Activated naive CD4-positive, alpha-beta T cell treated with anti-CD3 and anti-CD28 coated beads, Interleukin-2, amount 10 ng/mL, durations not matched to agents 7 days and 5 days (primary cell): ENCODE data around the gene ANXA11.
"Not testable (repeated sequence)": the region's sequence is repeated elsewhere in the genome, so short reads cannot be mapped to it uniquely, and the experiment has no call there.

ENCODE experiments used
- CTCF ChIA-PET: fragments of 350-600 bp; sonication (Branson Sonifier 250); formaldehyde crosslinking; loops from one replicate; lab custom pipeline; 2021; ENCODE audit warnings: antibody characterized with exemption; lab: Charles Lee
- DNase-seq: peaks from one replicate; pipeline ENCODE4 v3.0.0-alpha.2; 2020
- H3K27ac Mint-ChIP-seq: one replicate; pipeline ENCODE4 v1.8.0; 2021; ENCODE audit warnings: mild to moderate bottlenecking, moderate library complexity, mixed read lengths
- H3K27me3 Mint-ChIP-seq: one replicate; pipeline ENCODE4 v1.8.0; 2021; ENCODE audit warnings: mild to moderate bottlenecking, mixed read lengths
- H3K36me3 Mint-ChIP-seq: one replicate; pipeline ENCODE4 v1.8.0; 2021; ENCODE audit warnings: mixed read lengths
- H3K4me1 Mint-ChIP-seq: one replicate; pipeline ENCODE4 v1.8.0; 2021; ENCODE audit warnings: mixed read lengths
- H3K4me3 Mint-ChIP-seq: one replicate; pipeline ENCODE4 v1.8.0; 2021; ENCODE audit warnings: mild to moderate bottlenecking, moderate library complexity, mixed read lengths
- H3K9me3 Mint-ChIP-seq: one replicate; pipeline ENCODE4 v1.8.0; 2021; ENCODE audit warnings: mixed read lengths

Gene ANXA11

GRCh38 chr10:80202934-80203834 lies 2.2 kb downstream of the ANXA11 start:
- H3K36me3 Mint-ChIP-seq = peaks cover 37% of the 10 kb centered on the region
- no peaks in the 10 kb centered on the region for H3K9me3 Mint-ChIP-seq
- H3K27me3 Mint-ChIP-seq = no peaks in the 10 kb centered on the region
- H3K4me1 Mint-ChIP-seq = peaks cover 55% of the 10 kb centered on the region
- peak; percentile 83 for DNase-seq
- H3K27ac Mint-ChIP-seq = peak overlapping the region; percentile 86
- CTCF ChIA-PET = interaction anchor here (0.8 to 4.4 kb wide), 11 partner anchors 9 to 59 kb away, joined by 3 to 58 read pairs (median 4); no protein-coding TSS in a partner anchor
- H3K4me3 Mint-ChIP-seq = peak overlapping the region; percentile 98

DNA sequence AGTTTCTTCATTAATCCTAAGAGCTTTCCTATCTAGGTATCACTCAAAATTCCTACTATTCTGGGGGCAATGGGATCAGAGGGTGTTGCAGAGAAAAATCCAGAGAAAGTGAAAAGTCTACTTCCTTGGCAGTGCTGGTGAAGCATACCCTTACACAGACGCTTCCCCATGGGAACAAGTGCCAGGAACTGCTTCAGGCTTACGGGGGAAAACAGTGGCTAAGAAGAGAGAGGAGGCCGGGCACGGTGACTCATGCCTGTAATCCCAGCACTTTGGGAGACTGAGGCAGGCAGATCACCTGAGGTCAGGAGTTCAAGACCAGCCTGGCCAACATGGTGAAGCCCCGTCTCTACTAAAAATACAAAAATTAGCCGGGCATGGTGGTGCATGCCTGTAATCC lies 2.8 kb downstream of the ANXA11 start:
- not testable (repeated sequence) for DNase-seq, H3K27me3 Mint-ChIP-seq, H3K9me3 Mint-ChIP-seq
- CTCF ChIA-PET = interaction anchor here (0.9 to 4.4 kb wide), 5 partner anchors 8 to 59 kb away, joined by 4 to 58 read pairs (median 14); no protein-coding TSS in a partner anchor
- peak overlapping the region; percentile 98 for H3K4me3 Mint-ChIP-seq
- peaks cover 62% of the 10 kb centered on the region for H3K4me1 Mint-ChIP-seq
- H3K36me3 Mint-ChIP-seq = peaks cover 40% of the 10 kb centered on the region
- H3K27ac Mint-ChIP-seq = peak overlapping the region; percentile 86

- Mint-ChIP-seq H3K4me3 (peak overlapping the region; percentile 37), H3K27me3 (no peaks in the 10 kb centered on the region), H3K9me3 (no peaks in the 10 kb centered on the region), H3K36me3 (peaks cover 45% of the 10 kb centered on the region), H3K4me1 (peaks cover 70% of the 10 kb centered on the region), H3K27ac (peak overlapping the region; percentile 57)
- CTCF ChIA-PET = interaction anchor here (0.9 to 4.4 kb wide), 4 partner anchors 9 to 58 kb away, joined by 4 to 58 read pairs (median 15); no protein-coding TSS in a partner anchor
- DNase-seq = no peak
Measured at GRCh38 chr10:80201608-80202141, 3.7 kb downstream of the ANXA11 start.

- CTCF ChIA-PET = interaction anchor here (1.1 to 4.4 kb wide), 3 partner anchors 13 to 57 kb away, joined by 3 to 58 read pairs (median 4); no protein-coding TSS in a partner anchor
- Mint-ChIP-seq H3K36me3 (peaks cover 54% of the 10 kb centered on the region), H3K27me3 (no peaks in the 10 kb centered on the region), H3K4me1 (peaks cover 71% of the 10 kb centered on the region), H3K9me3 (no peaks in the 10 kb centered on the region), H3K27ac (peak overlapping the region; percentile 13), H3K4me3 (no peak overlapping the region)
- DNase-seq = no peak
Measured at GRCh38 chr10:80200687-80201086, 4.7 kb downstream of the ANXA11 start.

- DNase-seq = no peak
- CTCF ChIA-PET = interaction anchor here (1.1 to 2.0 kb wide), 2 partner anchors 13 to 56 kb away, joined by 3 to 4 read pairs; no protein-coding TSS in a partner anchor
- H3K4me1 Mint-ChIP-seq = peaks cover 73% of the 10 kb centered on the region
- H3K27me3 Mint-ChIP-seq = no peaks in the 10 kb centered on the region
- H3K9me3 Mint-ChIP-seq = no peaks in the 10 kb centered on the region
- no peak overlapping the region for H3K4me3 Mint-ChIP-seq
- H3K36me3 Mint-ChIP-seq = peaks cover 59% of the 10 kb centered on the region
- no peak overlapping the region for H3K27ac Mint-ChIP-seq
Measured at GRCh38 chr10:80200259-80200658, 5.1 kb downstream of the ANXA11 start.

DNA sequence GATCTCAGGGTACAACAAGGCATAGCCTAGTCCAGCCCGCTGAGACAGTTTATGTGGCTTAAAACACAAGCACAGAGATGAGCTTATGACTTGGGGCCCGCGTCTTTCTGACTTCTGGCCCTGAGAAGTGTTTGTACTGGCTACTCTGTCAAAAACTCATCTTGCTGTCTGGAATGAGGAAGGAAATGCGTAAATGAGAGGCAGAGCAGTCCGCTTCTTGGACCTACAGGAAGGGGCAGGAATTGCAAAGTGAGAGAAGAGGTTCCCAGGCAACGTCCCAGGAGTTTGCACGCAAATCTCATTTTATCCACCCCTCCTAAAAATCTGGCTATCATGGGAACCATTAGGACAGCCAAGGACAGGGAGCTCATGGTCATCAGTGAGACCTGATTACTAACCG lies 5.5 kb downstream of the ANXA11 start:
- Mint-ChIP-seq H3K36me3 (peaks cover 61% of the 10 kb centered on the region), H3K27me3 (no peaks in the 10 kb centered on the region), H3K4me3 (no peak overlapping the region), H3K4me1 (peaks cover 75% of the 10 kb centered on the region), H3K27ac (no peak overlapping the region), H3K9me3 (no peaks in the 10 kb centered on the region)
- no peak for DNase-seq
- CTCF ChIA-PET = interaction anchor here (1.1 to 2.0 kb wide), 2 partner anchors 12 to 56 kb away, joined by 3 to 4 read pairs; no protein-coding TSS in a partner anchor

- CTCF ChIA-PET = interaction anchor here (2.0 kb wide), 1 partner anchor 11 kb away, joined by 4 read pairs; no protein-coding TSS in a partner anchor
- no peak for DNase-seq
- no peaks in the 10 kb centered on the region for H3K27me3 Mint-ChIP-seq
- no peak overlapping the region for H3K4me3 Mint-ChIP-seq
- peak overlapping the region; percentile 52 for H3K27ac Mint-ChIP-seq
- peaks cover 68% of the 10 kb centered on the region for H3K36me3 Mint-ChIP-seq
- peaks cover 76% of the 10 kb centered on the region for H3K4me1 Mint-ChIP-seq
- H3K9me3 Mint-ChIP-seq = no peaks in the 10 kb centered on the region
Measured at GRCh38 chr10:80197972-80198916, 7.1 kb downstream of the ANXA11 start.

DNA sequence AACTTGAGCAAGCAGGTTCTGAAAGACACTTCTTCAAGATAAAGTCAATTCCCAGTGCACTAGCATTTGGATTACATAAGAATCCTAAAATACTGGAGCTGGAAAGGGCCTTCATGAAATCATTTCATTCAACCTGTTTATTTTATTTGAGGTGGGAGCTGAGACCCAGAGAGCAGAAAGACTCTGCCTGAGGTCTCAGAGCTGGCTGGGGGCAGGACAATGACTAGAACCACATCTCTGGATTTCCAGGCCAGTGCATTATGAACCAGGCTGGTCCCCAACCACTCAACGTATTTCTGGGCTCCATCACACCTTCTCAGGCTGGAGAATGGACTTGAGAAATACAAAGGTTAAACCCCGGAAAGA lies 8.4 kb downstream of the ANXA11 start:
- Mint-ChIP-seq H3K27ac (peak overlapping the region; percentile 77), H3K27me3 (no peaks in the 10 kb centered on the region), H3K9me3 (peaks cover 7% of the 10 kb centered on the region), H3K4me3 (no peak overlapping the region), H3K36me3 (peaks cover 72% of the 10 kb centered on the region), H3K4me1 (peaks cover 74% of the 10 kb centered on the region)
- no peak for DNase-seq
- CTCF ChIA-PET = interaction anchor here (0.7 to 1.3 kb wide), 3 partner anchors 9 to 25 kb away, joined by 3 to 4 read pairs (median 3); no protein-coding TSS in a partner anchor

GRCh38 chr10:80196270-80196949 lies 8.9 kb downstream of the ANXA11 start:
- Mint-ChIP-seq H3K9me3 (peaks cover 7% of the 10 kb centered on the region), H3K4me1 (peaks cover 74% of the 10 kb centered on the region), H3K36me3 (peaks cover 72% of the 10 kb centered on the region), H3K27me3 (no peaks in the 10 kb centered on the region), H3K27ac (peak overlapping the region; percentile 77), H3K4me3 (no peak overlapping the region)
- CTCF ChIA-PET = interaction anchor here (0.7 to 1.3 kb wide), 3 partner anchors 9 to 24 kb away, joined by 3 to 4 read pairs (median 3); no protein-coding TSS in a partner anchor
- peak; percentile 69 for DNase-seq

- H3K27me3 Mint-ChIP-seq = no peaks in the 10 kb centered on the region
- CTCF ChIA-PET = interaction anchor here (1.0 to 2.6 kb wide), 2 partner anchors 8 to 28 kb away, joined by 3 to 14 read pairs; no protein-coding TSS in a partner anchor
- peaks cover 7% of the 10 kb centered on the region for H3K9me3 Mint-ChIP-seq
- H3K4me3 Mint-ChIP-seq = no peak overlapping the region
- H3K27ac Mint-ChIP-seq = no peak overlapping the region
- H3K4me1 Mint-ChIP-seq = peaks cover 64% of the 10 kb centered on the region
- no peak for DNase-seq
- peaks cover 65% of the 10 kb centered on the region for H3K36me3 Mint-ChIP-seq
Measured at GRCh38 chr10:80195046-80195574, 10.2 kb downstream of the ANXA11 start.

DNA sequence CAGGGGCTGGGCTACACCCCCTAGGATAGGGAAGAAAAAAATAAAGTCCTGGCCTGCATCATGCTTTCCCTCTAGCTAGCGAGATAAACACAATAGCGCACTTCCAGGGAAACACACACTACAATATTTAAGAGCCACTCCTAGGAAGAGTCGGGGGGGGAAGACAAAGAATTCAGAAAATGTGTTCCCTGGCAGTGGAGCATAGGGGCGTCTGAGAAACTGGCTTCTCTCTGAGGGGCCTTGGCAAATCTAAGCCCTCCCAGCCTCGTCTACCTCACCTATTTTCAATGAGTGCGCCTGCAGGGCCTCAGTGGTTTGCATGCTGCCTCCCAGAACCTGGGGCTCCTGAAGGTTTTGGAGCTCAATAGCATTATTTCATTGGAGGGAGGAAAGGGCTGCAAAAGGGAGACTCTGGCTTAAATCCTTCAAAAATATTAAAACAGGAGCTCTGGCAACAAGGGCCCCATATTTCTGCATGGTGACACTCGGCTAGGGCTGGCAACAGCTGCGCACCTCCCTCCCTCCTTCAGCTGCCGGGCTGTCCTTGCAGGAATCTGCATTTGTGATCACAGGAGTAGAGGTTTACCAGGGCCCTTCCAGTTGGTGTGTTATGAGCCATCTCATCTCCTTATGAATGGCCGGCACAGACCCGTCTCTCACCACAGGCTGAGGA lies 10.8 kb downstream of the ANXA11 start:
- Mint-ChIP-seq H3K36me3 (peaks cover 64% of the 10 kb centered on the region), H3K9me3 (peaks cover 7% of the 10 kb centered on the region), H3K27ac (no peak overlapping the region), H3K4me1 (peaks cover 66% of the 10 kb centered on the region), H3K27me3 (no peaks in the 10 kb centered on the region), H3K4me3 (no peak overlapping the region)
- CTCF ChIA-PET = interaction anchor here (1.0 to 2.6 kb wide), 3 partner anchors 9 to 50 kb away, joined by 3 to 14 read pairs (median 3); no protein-coding TSS in a partner anchor
- no peak for DNase-seq

DNA sequence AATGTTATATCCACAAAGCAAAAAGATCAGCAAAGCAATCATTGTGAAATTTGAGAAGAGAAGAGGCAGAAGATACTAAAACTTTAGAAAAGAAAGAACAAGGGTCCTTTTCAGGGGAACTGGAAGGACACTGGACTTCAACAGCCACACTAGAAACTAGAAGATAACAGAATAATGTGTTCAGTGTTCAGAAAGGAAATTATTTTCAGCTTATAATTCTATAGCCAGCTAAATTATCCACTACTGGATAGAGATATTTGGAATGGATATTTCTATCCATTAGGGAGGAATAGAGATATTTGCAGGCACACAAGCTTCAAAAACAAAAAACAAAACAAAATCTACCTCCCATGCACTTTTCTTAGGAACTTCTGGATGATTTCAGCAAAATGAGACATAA lies 12.8 kb downstream of the ANXA11 start:
- no peak for DNase-seq
- Mint-ChIP-seq H3K27ac (no peak overlapping the region), H3K4me3 (no peak overlapping the region), H3K27me3 (no peaks in the 10 kb centered on the region), H3K36me3 (peaks cover 56% of the 10 kb centered on the region), H3K4me1 (peaks cover 72% of the 10 kb centered on the region), H3K9me3 (peaks cover 7% of the 10 kb centered on the region)
- CTCF ChIA-PET = interaction anchor here (1.3 kb wide), 1 partner anchor 10 kb away, joined by 4 read pairs; no protein-coding TSS in a partner anchor
